DND-41 (cell line): Measurements from ENCODE around the gene RAP2C.

ENCODE experiments used
- CTCF ChIP-seq: IDR thresholded peaks from 2 replicates; pipeline ENCODE4 v1.5.1; 2012; ENCODE audit warnings: borderline replicate concordance, low read length, moderate library complexity, mild to moderate bottlenecking; ENCODE audit not compliant: poor library complexity, severe bottlenecking; ENCODE audit errors: extremely low read depth
- EZH2 ChIP-seq: IDR thresholded peaks from 3 replicates; pipeline ENCODE4 v1.6.1; 2012; ENCODE audit warnings: borderline replicate concordance, low read depth, mild to moderate bottlenecking, moderate library complexity, low read length, inconsistent platforms; ENCODE audit not compliant: severe bottlenecking

- no peak for TF ChIP-seq CTCF
- TF ChIP-seq EZH2, result no peak
These were observed 31.1 kb downstream of the RAP2C start for GRCh38 chrX:132188175-132188574.
